H1 (cell line): ENCODE results near the gene SMIM5. TPM values are rescaled to one million over a fixed set of nuclear protein-coding genes. Genes with fewer than 3 reads are reported as not detected.

Experiments used
- CTCF ChIA-PET: fragments of 300-600 bp; sonication (Branson Sonifier 250); formaldehyde crosslinking; loops from one replicate; lab custom pipeline; 2021; ENCODE audit not compliant: partially characterized antibody; lab: Charles Lee
- POLR2A ChIA-PET: fragments of 300-600 bp; sonication (Branson Sonifier 250); formaldehyde crosslinking; loops from one replicate; lab custom pipeline; 2021; ENCODE audit warnings: inconsistent platforms; ENCODE audit not compliant: partially characterized antibody; lab: Charles Lee
- DNase-seq, 2 experiments: peaks; one replicate each; pipeline versions ENCODE4 v3.0.0 to v3.0.0-alpha.2; 2010 to 2022; ENCODE audit warnings: low spot score in 2 of 2, low read depth in 1 of 2, mixed read lengths in 1 of 2
- FAIRE-seq: peaks from 2 replicates; lab custom pipeline; 2011; peaks lifted over from hg19 to GRCh38; lab: Jason Lieb, UNC
- H2AFZ ChIP-seq: 2 replicates; pipeline ENCODE4 v1.8.1; 2012; ENCODE audit warnings: low read length, inconsistent platforms
- H2AK5ac ChIP-seq: 2 replicates; pipeline ENCODE4 v1.6.1; 2013; ENCODE audit warnings: low read depth, low read length
- H2BK120ac ChIP-seq: replicated peaks from 2 replicates; pipeline ENCODE3; 2013; ENCODE audit warnings: low read depth, low read length, inconsistent platforms
- H2BK12ac ChIP-seq: 2 replicates; pipeline ENCODE4 v1.6.1; 2013; ENCODE audit warnings: low read depth, low read length
- H2BK15ac ChIP-seq: 2 replicates; pipeline ENCODE4 v1.6.1; 2013; ENCODE audit warnings: low read length
- H2BK20ac ChIP-seq: 2 replicates; pipeline ENCODE4 v1.6.1; 2013; ENCODE audit warnings: low read length
- H2BK5ac ChIP-seq: 2 replicates; pipeline ENCODE4 v1.6.1; 2013; ENCODE audit warnings: low read depth, low read length
- H3K14ac ChIP-seq: 2 replicates; pipeline ENCODE4 v1.6.1; 2013; ENCODE audit warnings: inconsistent platforms; ENCODE audit not compliant: insufficient read length
- H3K18ac ChIP-seq: 2 replicates; pipeline ENCODE4 v1.6.1; 2013; ENCODE audit warnings: low read length; ENCODE audit errors: extremely low read depth
- H3K23ac ChIP-seq: 2 replicates; pipeline ENCODE4 v1.6.1; 2013; ENCODE audit warnings: inconsistent platforms; ENCODE audit not compliant: insufficient read length
- H3K23me2 ChIP-seq: 2 replicates; pipeline ENCODE4 v1.6.1; 2013; ENCODE audit warnings: low read depth, low read length
- H3K27ac ChIP-seq: 2 replicates; pipeline ENCODE4 v1.6.1; 2011; ENCODE audit warnings: low read depth, low read length, inconsistent platforms
- H3K27me3 ChIP-seq, 4 experiments: replicated peaks in 1 of 4; 1 replicate in 1 of 4; 2 replicates in 3 of 4; pipeline versions ENCODE4 v1.6.1 to v1.8.1; 2011 to 2013; ENCODE audit warnings: low read length in 3 of 4, mild to moderate bottlenecking in 3 of 4, inconsistent platforms in 2 of 4, mixed read lengths in 2 of 4, moderate library complexity in 1 of 4; ENCODE audit not compliant: control insufficient read depth in 3 of 4, insufficient read depth in 3 of 4; ENCODE audit errors: extremely low read depth in 1 of 4
- H3K36me3 ChIP-seq, 4 experiments: 2 replicates each; pipeline versions ENCODE4 v1.6.1 to v1.8.1; 2011 to 2013; ENCODE audit warnings: mild to moderate bottlenecking in 4 of 4, low read length in 3 of 4, moderate library complexity in 2 of 4, control low read depth in 1 of 4, inconsistent platforms in 1 of 4; ENCODE audit not compliant: insufficient read depth in 4 of 4, control insufficient read depth in 2 of 4
- H3K4ac ChIP-seq: replicated peaks from 2 replicates; pipeline ENCODE3; 2013; ENCODE audit warnings: low read length, low read depth, mixed read lengths, inconsistent platforms; ENCODE audit not compliant: insufficient read length
- H3K4me1 ChIP-seq, 4 experiments: replicated peaks in 1 of 4; 1 replicate in 1 of 4; 2 replicates in 3 of 4; pipeline versions ENCODE4 v1.6.1 to v1.8.1; 2011 to 2013; ENCODE audit warnings: low read length in 3 of 4, inconsistent platforms in 2 of 4, mixed read lengths in 1 of 4; ENCODE audit not compliant: insufficient read depth in 4 of 4, control insufficient read depth in 3 of 4
- H3K4me2 ChIP-seq, 2 experiments: 2 replicates each; pipeline versions ENCODE4 v1.6.1 to v1.8.1; 2011 to 2013; ENCODE audit warnings: low read depth in 2 of 2, low read length in 2 of 2, control low read depth in 1 of 2, inconsistent platforms in 1 of 2, mild to moderate bottlenecking in 1 of 2; ENCODE audit not compliant: insufficient read depth in 1 of 2
- H3K4me3 ChIP-seq, 4 experiments: fragments of 200-600, 300-600 bp in 1 of 4; sonication (generic), shearing (Covaris generic), sonication (Bioruptor Twin) in 1 of 4; 2 replicates each; pipeline versions ENCODE4 v1.5.1 to v1.8.1; 2011 to 2016; ENCODE audit warnings: low read length in 4 of 4, low read depth in 3 of 4, control low read depth in 2 of 4, inconsistent platforms in 2 of 4, mild to moderate bottlenecking in 2 of 4, mixed read lengths in 1 of 4, moderate library complexity in 1 of 4; ENCODE audit not compliant: insufficient read depth in 2 of 4; ENCODE audit errors: extremely low read depth in 1 of 4
- H3K56ac ChIP-seq: replicated peaks from 2 replicates; pipeline ENCODE3; 2013; ENCODE audit warnings: low read depth, mild to moderate bottlenecking, mixed read lengths, low read length, inconsistent platforms; ENCODE audit not compliant: insufficient read length
- H3K79me1 ChIP-seq: 2 replicates; pipeline ENCODE4 v1.6.1; 2013; ENCODE audit warnings: low read depth, low read length, control low read depth
- H3K79me2 ChIP-seq, 2 experiments: 2 replicates each; pipeline versions ENCODE4 v1.6.1 to v1.8.1; 2012 to 2013; ENCODE audit warnings: low read length in 2 of 2, mild to moderate bottlenecking in 2 of 2, inconsistent platforms in 1 of 2; ENCODE audit not compliant: insufficient read depth in 2 of 2, control insufficient read depth in 1 of 2
- H3K9ac ChIP-seq, 4 experiments: replicated peaks in 1 of 4; 1 replicate in 1 of 4; 2 replicates in 3 of 4; pipeline versions ENCODE4 v1.6.1 to v1.8.1; 2011 to 2013; ENCODE audit warnings: low read depth in 3 of 4, low read length in 3 of 4, control low read depth in 2 of 4, mild to moderate bottlenecking in 2 of 4, moderate library complexity in 2 of 4, inconsistent platforms in 1 of 4; ENCODE audit errors: extremely low read depth in 1 of 4
- H3K9me3 ChIP-seq, 2 experiments: 2 replicates each; pipeline versions ENCODE4 v1.6.1 to v1.8.1; 2012 to 2013; ENCODE audit warnings: mild to moderate bottlenecking in 2 of 2, moderate library complexity in 2 of 2, control low read depth in 1 of 2, inconsistent platforms in 1 of 2, low read depth in 1 of 2, low read length in 1 of 2, mixed read lengths in 1 of 2; ENCODE audit not compliant: insufficient read depth in 2 of 2
- H4K20me1 ChIP-seq, 2 experiments: replicated peaks in 1 of 2; 2 replicates each; pipeline versions ENCODE3 to v1.8.1; 2011 to 2013; ENCODE audit warnings: inconsistent platforms in 2 of 2, low read length in 2 of 2, mild to moderate bottlenecking in 1 of 2; ENCODE audit not compliant: insufficient read depth in 2 of 2, control insufficient read depth in 1 of 2
- H4K5ac ChIP-seq: 2 replicates; pipeline ENCODE4 v1.6.1; 2013; ENCODE audit warnings: low read length, low read depth, mixed read lengths, inconsistent platforms; ENCODE audit not compliant: insufficient read length
- H4K8ac ChIP-seq: 2 replicates; pipeline ENCODE4 v1.8.0; 2013; ENCODE audit warnings: mild to moderate bottlenecking, moderate library complexity, low read length, inconsistent platforms; ENCODE audit not compliant: insufficient read depth; ENCODE audit errors: extremely low read depth
- H4K91ac ChIP-seq: replicated peaks from 2 replicates; pipeline ENCODE3; 2013; ENCODE audit warnings: low read length, mixed read lengths, inconsistent platforms; ENCODE audit not compliant: insufficient read length
- BACH1 ChIP-seq: IDR thresholded peaks from 2 replicates; pipeline ENCODE4 v1.6.1; 2012; ENCODE audit warnings: low read length, improper control_type of control experiment
- BRCA1 ChIP-seq: IDR thresholded peaks from 2 replicates; pipeline ENCODE4 v1.6.1; 2012; ENCODE audit warnings: low read depth, low read length, improper control_type of control experiment
- CBX8 ChIP-seq: fragments of 300-800, 300-1000 bp; sonication (generic); IDR thresholded peaks from 2 replicates; pipeline ENCODE4 v1.7.1; 2016; ENCODE audit warnings: low read depth, low read length, borderline replicate concordance
- EGR1 ChIP-seq: IDR thresholded peaks from 2 replicates; pipeline ENCODE4 v1.6.1; 2011; ENCODE audit warnings: low read depth, low read length, borderline replicate concordance
- EP300 ChIP-seq, 2 experiments: IDR thresholded peaks; 1 replicate in 1 of 2; 2 replicates in 1 of 2; pipeline ENCODE4 v1.6.1; 2011 to 2012; ENCODE audit warnings: low read depth in 2 of 2, low read length in 2 of 2, mild to moderate bottlenecking in 2 of 2, borderline replicate concordance in 1 of 2, inconsistent platforms in 1 of 2, moderate library complexity in 1 of 2
- FOSL1 ChIP-seq: IDR thresholded peaks from 2 replicates; pipeline ENCODE4 v1.6.1; 2011; ENCODE audit warnings: mild to moderate bottlenecking, low read depth, low read length, moderate library complexity; ENCODE audit not compliant: insufficient read depth
- HDAC6 ChIP-seq: IDR thresholded peaks from one replicate; pipeline ENCODE4 v1.7.1; 2012; ENCODE audit warnings: low read depth, mild to moderate bottlenecking, inconsistent platforms, low read length, moderate library complexity
- MAFK ChIP-seq: IDR thresholded peaks from 2 replicates; pipeline ENCODE4 v1.6.1; 2012; ENCODE audit warnings: low read depth, mild to moderate bottlenecking, improper control_type of control experiment, low read length
- NRF1 ChIP-seq: IDR thresholded peaks from 2 replicates; pipeline ENCODE4 v1.6.1; 2011; ENCODE audit warnings: mild to moderate bottlenecking, low read depth, low read length, improper control_type of control experiment
- RBBP5 ChIP-seq: IDR thresholded peaks from 2 replicates; pipeline ENCODE4 v1.7.1; 2012; ENCODE audit warnings: low read depth, mild to moderate bottlenecking, inconsistent platforms, low read length, moderate library complexity, borderline replicate concordance
- RFX5 ChIP-seq: IDR thresholded peaks from 2 replicates; pipeline ENCODE4 v1.6.1; 2011; ENCODE audit warnings: low read depth, low read length, improper control_type of control experiment, borderline replicate concordance
- TAF7 ChIP-seq: optimal IDR thresholded peaks from 2 replicates; pipeline ENCODE3; 2011; ENCODE audit warnings: low read depth, mild to moderate bottlenecking, inconsistent platforms, low read length, moderate library complexity, borderline replicate concordance
- TCF12 ChIP-seq: IDR thresholded peaks from 2 replicates; pipeline ENCODE4 v1.6.1; 2011; ENCODE audit warnings: low read depth, mild to moderate bottlenecking, low read length
- WGBS, 2 experiments: shearing (Covaris generic) in 1 of 2; methylation state at CpG; one replicate each; pipeline versions ENCODE4 v1.1.6 to v1.1.7; 2013 to 2015; ENCODE audit warnings: low lambda C conversion rate in 2 of 2, mixed read lengths in 2 of 2, inconsistent platforms in 1 of 2, low coverage in 1 of 2, missing lambda C conversion rate in 1 of 2; ENCODE audit not compliant: insufficient replicate concordance in 2 of 2, insufficient coverage in 1 of 2, insufficient read length in 1 of 2; ENCODE audit errors: extremely low coverage in 1 of 2, missing lambda C conversion rate in 1 of 2; 5-methylcytosine and 5-hydroxymethylcytosine counted together
- polyA plus RNA-seq, 7 experiments: library from polyadenylated mRNA; depleted of rRNA in 3 of 7; stranded (reverse) in 5 of 7; unstranded in 2 of 7; fragments of >200 nt in 5 of 7; fragments of 200-250 nt in 2 of 7; gene quantifications; 1 replicate in 5 of 7; 2 replicates in 1 of 7; 4 replicates in 1 of 7; pipeline versions ENCODE4 v1.2.1 to v1.2.3, GENCODE V29; 2011 to 2013; ENCODE audit warnings: missing spikeins in 2 of 7, mixed read lengths in 2 of 7
- total RNA-seq: library from RNA; stranded (reverse); fragmentation: NEBNext Ultra II Directional; extraction: Animal tissue kit (Norgen Biotek cat#: 25700); gene quantifications from 2 replicates; pipeline ENCODE4 v1.2.1, GENCODE V29; 2021

The SMIM5 gene
- total and polyA plus RNA-seq, 2 of the 8 experiments (the other 6 are each of a cell fraction or from before 2014, with no cell fraction given), result not detected

GRCh38 chr17:75679706-75680211 lies 46.5 kb downstream of the SMIM5 start:
- H3K56ac ChIP-seq, result no peak overlapping the region
- no peaks in the 10 kb centered on the region for H3K4me1 ChIP-seq
- peaks cover 12% of the 10 kb centered on the region for H3K79me1 ChIP-seq
- no peak overlapping the region for H3K4me2 ChIP-seq
- FAIRE-seq, result no peak
- no peak overlapping the region for H3K18ac ChIP-seq
- H3K9me3 ChIP-seq, result no peaks in the 10 kb centered on the region
- H2BK12ac ChIP-seq, result no peak overlapping the region
- H3K23ac ChIP-seq, result no peak overlapping the region
- H3K27ac ChIP-seq, result no peak overlapping the region
- H2BK5ac ChIP-seq, result no peak overlapping the region
- H3K14ac ChIP-seq, result no peak overlapping the region
- no peak overlapping the region for H2BK20ac ChIP-seq
- no peak overlapping the region for H3K9ac ChIP-seq
- no peak overlapping the region for H3K4ac ChIP-seq
- no peak overlapping the region for H3K4me3 ChIP-seq
- DNase-seq, result no peak
- no peaks in the 10 kb centered on the region for H3K23me2 ChIP-seq
- no peak overlapping the region for H2AK5ac ChIP-seq
- POLR2A ChIA-PET, result interaction anchor here (0.6 to 5.0 kb wide), 9 partner anchors 8 to 1559 kb away, joined by 3 to 26 read pairs (median 4); partner anchors contain the start of genes RECQL5 and SAP30BP
- H3K36me3 ChIP-seq, result peaks cover 2 to 12% (median 5%) of the 10 kb centered on the region in 4 experiments; a peak in 4 of 8 replicates
- H4K8ac ChIP-seq, result no peak overlapping the region
- H2BK15ac ChIP-seq, result no peak overlapping the region
- H4K91ac ChIP-seq, result no peak overlapping the region
- no peaks in the 10 kb centered on the region for H3K27me3 ChIP-seq
- peaks cover 7 to 8% of the 10 kb centered on the region in 2 experiments for H4K20me1 ChIP-seq
- H2BK120ac ChIP-seq, result no peak overlapping the region
- H4K5ac ChIP-seq, result no peak overlapping the region
- WGBS, 2 experiments, result 86% methylated on average over 11 of the region's 11 CpGs; no CpG with 5 or more reads in 1 of the 2 experiments
- peaks cover 2 to 54% of the 10 kb centered on the region in 2 experiments; a peak in 2 of 4 replicates for H3K79me2 ChIP-seq
- CTCF ChIA-PET, result interaction anchor here (1.2 to 3.7 kb wide), 6 partner anchors 14 to 84 kb away, joined by 3 to 40 read pairs (median 7); partner anchors contain the start of gene SMIM5
- no peak overlapping the region for H2AFZ ChIP-seq
- TF ChIP-seq EGR1 (no peak), RFX5 (no peak), NRF1 (no peak), TCF12 (no peak), HDAC6 (no peak), CBX8 (no peak), BACH1 (no peak), EP300 (IDR thresholded peaks at IDR 0.05; ENCODE audit: borderline replicate concordance in 1 of 2, low read depth in 2 of 2, low read length in 2 of 2) (no peak), RBBP5 (no peak), FOSL1 (no peak), BRCA1 (no peak), TAF7 (no peak), MAFK (no peak)
